Endodermal cell (in vitro differentiated cells): ENCODE data around the gene VOPP1. TPM values are rescaled to one million over a fixed set of nuclear protein-coding genes. Genes with fewer than 3 reads are reported as not detected.

Source experiments
- DNase-seq: peaks from one replicate; pipeline ENCODE4 v3.0.0-alpha.2; 2017
- H3K27ac ChIP-seq: 2 replicates; pipeline ENCODE4 v1.5.1; 2013; ENCODE audit warnings: mild to moderate bottlenecking, low read depth, low read length, moderate library complexity
- H3K27me3 ChIP-seq: 2 replicates; pipeline ENCODE4 v1.6.1; 2013; ENCODE audit warnings: mild to moderate bottlenecking, low read length, moderate library complexity; ENCODE audit not compliant: insufficient read depth, control insufficient read depth, poor library complexity, severe bottlenecking
- H3K36me3 ChIP-seq: 2 replicates; pipeline ENCODE4 v1.7.0; 2013; ENCODE audit warnings: mild to moderate bottlenecking, low read length, moderate library complexity; ENCODE audit not compliant: control insufficient read depth, insufficient read depth
- H3K4me1 ChIP-seq: one replicate; pipeline ENCODE4 v1.7.0; 2013; ENCODE audit warnings: low read length; ENCODE audit not compliant: control insufficient read depth, insufficient read depth
- H3K4me3 ChIP-seq: 2 replicates; pipeline ENCODE4 v1.5.1; 2013; ENCODE audit warnings: mild to moderate bottlenecking, low read length, moderate library complexity
- H3K9ac ChIP-seq: 2 replicates; pipeline ENCODE4 v1.6.1; 2013; ENCODE audit warnings: mild to moderate bottlenecking, low read length, moderate library complexity; ENCODE audit not compliant: poor library complexity, severe bottlenecking; ENCODE audit errors: extremely low read depth
- H3K9me3 ChIP-seq: 2 replicates; pipeline ENCODE4 v1.6.1; 2013; ENCODE audit warnings: mild to moderate bottlenecking, low read length, moderate library complexity; ENCODE audit not compliant: control insufficient read depth
- H3K27ac Mint-ChIP-seq: 2 replicates; pipeline ENCODE4 v1.8.0; 2020; ENCODE audit warnings: mixed read lengths
- H3K27me3 Mint-ChIP-seq: 2 replicates; pipeline ENCODE4 v1.8.0; 2021; ENCODE audit warnings: mild to moderate bottlenecking, mixed read lengths; ENCODE audit not compliant: insufficient read depth
- H3K36me3 Mint-ChIP-seq: 2 replicates; pipeline ENCODE4 v1.8.0; 2020; ENCODE audit warnings: low read depth, mixed read lengths
- H3K4me1 Mint-ChIP-seq: 2 replicates; pipeline ENCODE4 v1.8.0; 2020; ENCODE audit warnings: mixed read lengths
- H3K4me3 Mint-ChIP-seq: 2 replicates; pipeline ENCODE4 v1.8.0; 2020; ENCODE audit warnings: mild to moderate bottlenecking, moderate library complexity, mixed read lengths
- H3K9me3 Mint-ChIP-seq: 2 replicates; pipeline ENCODE4 v1.8.0; 2020; ENCODE audit warnings: mild to moderate bottlenecking, mixed read lengths
- CTCF ChIP-seq: fragments of 200-600 bp; sonication (generic); conservative IDR thresholded peaks from 2 replicates; pipeline ENCODE4 v1.5.0; 2021; ENCODE audit warnings: antibody characterized with exemption, mild to moderate bottlenecking
- WGBS, 2 experiments: methylation state at CpG; one replicate each; pipeline versions ENCODE4 v1.1.5 to v1.1.7; 2013; ENCODE audit warnings: missing lambda C conversion rate in 2 of 2, mixed read lengths in 1 of 2; ENCODE audit not compliant: insufficient coverage in 1 of 2, insufficient read length in 1 of 2; 5-methylcytosine and 5-hydroxymethylcytosine counted together
- total RNA-seq, 2 donors: library from RNA; stranded (reverse); fragmentation: NEBNext Ultra II Directional in 1 of 2; extraction: Animal tissue kit (Norgen Biotek cat#: 25700) in 1 of 2; gene quantifications; 2 replicates in 1 of 2; 3 replicates in 1 of 2; pipeline ENCODE4 v1.2.1, GENCODE V29; 2021

The VOPP1 gene
- total RNA-seq, 2 donors from 2014 or later: 48.8 to 53.6 TPM

- no peaks in the 10 kb centered on the region for H3K4me1 ChIP-seq
- H3K36me3 ChIP-seq: no peaks in the 10 kb centered on the region
- DNase-seq: no peak
- H3K27ac ChIP-seq: no peak overlapping the region
- no peak overlapping the region for H3K27ac Mint-ChIP-seq
- H3K4me3 Mint-ChIP-seq: no peak overlapping the region
- H3K9me3 Mint-ChIP-seq: no peaks in the 10 kb centered on the region
- H3K36me3 Mint-ChIP-seq: no peaks in the 10 kb centered on the region
- WGBS, 2 experiments: 91% methylated on average over 1 of the region's 1 CpG; no CpG with 5 or more reads in 1 of the 2 experiments
- H3K27me3 ChIP-seq: no peaks in the 10 kb centered on the region
- no peaks in the 10 kb centered on the region for H3K9me3 ChIP-seq
- no peak for TF ChIP-seq CTCF
- H3K4me1 Mint-ChIP-seq: no peaks in the 10 kb centered on the region
- H3K27me3 Mint-ChIP-seq: peaks cover 11% of the 10 kb centered on the region
- no peak overlapping the region for H3K4me3 ChIP-seq
- no peak overlapping the region for H3K9ac ChIP-seq
These were observed 17.6 kb upstream of the VOPP1 start for GRCh38 chr7:55589905-55590304.

GRCh38 chr7:55588976-55589604, 16.8 kb upstream of the VOPP1 start:
- Mint-ChIP-seq H3K4me3 (no peak overlapping the region), H3K4me1 (no peaks in the 10 kb centered on the region), H3K9me3 (no peaks in the 10 kb centered on the region), H3K36me3 (no peaks in the 10 kb centered on the region), H3K27me3 (peaks cover 11% of the 10 kb centered on the region), H3K27ac (no peak overlapping the region)
- no peaks in the 10 kb centered on the region for H3K27me3 ChIP-seq
- no peak overlapping the region for H3K4me3 ChIP-seq
- H3K9me3 ChIP-seq: peaks cover 3% of the 10 kb centered on the region
- WGBS, 2 experiments: 88 to 92% methylated on average over 6 to 8 of the region's 8 CpGs
- no peak for TF ChIP-seq CTCF
- no peak overlapping the region for H3K27ac ChIP-seq
- no peaks in the 10 kb centered on the region for H3K36me3 ChIP-seq
- no peak overlapping the region for H3K9ac ChIP-seq
- no peaks in the 10 kb centered on the region for H3K4me1 ChIP-seq
- DNase-seq: no peak

GRCh38 chr7:55588379-55588699, 16.0 kb upstream of the VOPP1 start:
- no peak overlapping the region for H3K9ac ChIP-seq
- no peak for TF ChIP-seq CTCF
- peaks cover 11% of the 10 kb centered on the region for H3K27me3 Mint-ChIP-seq
- no peak overlapping the region for H3K4me3 ChIP-seq
- H3K4me1 ChIP-seq: no peaks in the 10 kb centered on the region
- H3K27ac ChIP-seq: no peak overlapping the region
- 90 to 93% methylated on average over 3 to 4 of the region's 4 CpGs for WGBS, 2 experiments
- H3K4me1 Mint-ChIP-seq: no peaks in the 10 kb centered on the region
- no peak overlapping the region for H3K4me3 Mint-ChIP-seq
- H3K36me3 ChIP-seq: no peaks in the 10 kb centered on the region
- no peak for DNase-seq
- no peaks in the 10 kb centered on the region for H3K27me3 ChIP-seq
- peaks cover 7% of the 10 kb centered on the region for H3K9me3 Mint-ChIP-seq
- H3K9me3 ChIP-seq: peaks cover 11% of the 10 kb centered on the region
- H3K36me3 Mint-ChIP-seq: no peaks in the 10 kb centered on the region
- H3K27ac Mint-ChIP-seq: no peak overlapping the region
